ENCODE results near the gene MMP7. TPM values are rescaled to one million over a fixed set of nuclear protein-coding genes. Genes with fewer than 3 reads are reported as not detected.

The MMP7 gene
- total RNA-seq, 1 experiment from 2014 or later: not detected

DNA sequence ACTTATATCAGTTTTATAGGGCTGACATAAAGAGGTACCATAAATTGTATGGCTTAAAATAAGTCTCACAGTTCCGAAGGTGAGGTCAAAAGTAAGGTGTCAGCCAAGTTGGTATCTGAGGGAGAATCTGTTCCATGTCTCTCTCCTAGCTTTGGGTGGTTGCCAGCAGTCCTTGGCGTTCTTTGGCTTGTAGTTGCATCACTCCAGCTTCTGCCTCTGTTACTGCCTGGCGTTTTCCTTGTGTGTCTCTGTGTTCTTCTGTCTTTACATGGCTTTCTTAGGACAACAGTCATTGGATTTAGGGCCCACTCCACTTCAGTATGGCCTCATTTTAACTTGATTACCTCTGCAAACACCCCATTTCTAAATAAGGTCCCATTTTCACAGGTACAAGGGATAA, 16.7 kb downstream of the MMP7 start:
- no peaks in the 10 kb centered on the region for H3K4me1 ChIP-seq (ENCODE audit: insufficient read depth, low read length)
- Mint-ChIP-seq H3K27me3 (ENCODE audit: low read depth) (no peaks in the 10 kb centered on the region), H3K36me3 (ENCODE audit: insufficient read depth in 1 of 3, low read depth in 3 of 3) (no peaks in the 10 kb centered on the region), H3K4me3 (no peak overlapping the region), H3K4me1 (no peaks in the 10 kb centered on the region), H3K27ac (no peak overlapping the region), H3K9me3 (no peaks in the 10 kb centered on the region; a peak in 1 of 5 replicates)
- H2BK5ac ChIP-seq (ENCODE audit: insufficient read length, low read length): no peak overlapping the region
- DNase-seq: no peak
- no peak overlapping the region for H2BK120ac ChIP-seq (ENCODE audit: low read depth, low read length, poor library complexity, severe bottlenecking)
- H3K23me2 ChIP-seq (ENCODE audit: insufficient read length, low read depth, low read length, poor library complexity, severe bottlenecking): no peaks in the 10 kb centered on the region
- no peak overlapping the region for H3K27ac ChIP-seq (ENCODE audit: insufficient read length, low read depth, low read length)
- H4K8ac ChIP-seq (replicated peaks; ENCODE audit: insufficient read length, low read depth, low read length): no peak overlapping the region
- no peaks in the 10 kb centered on the region for H3K79me2 ChIP-seq (ENCODE audit: insufficient read depth, low read length)
- H2AK5ac ChIP-seq (ENCODE audit: insufficient read length, low read length): no peak overlapping the region
- H2BK20ac ChIP-seq (ENCODE audit: low read depth, low read length, poor library complexity, severe bottlenecking): no peak overlapping the region
- no peak overlapping the region for H3T11ph ChIP-seq (ENCODE audit: low read length)
- no peak overlapping the region for H2BK12ac ChIP-seq (ENCODE audit: insufficient read length, low read depth, low read length)
- no peak overlapping the region for H4K5ac ChIP-seq (ENCODE audit: insufficient read length, low read depth, low read length)
- H3K27me3 ChIP-seq (ENCODE audit: insufficient read depth, low read length): no peaks in the 10 kb centered on the region
- no peak overlapping the region for H2AFZ ChIP-seq (ENCODE audit: low read length)
- WGBS (ENCODE audit: extremely low coverage, insufficient read length, low lambda C conversion rate): no CpG with 5 or more reads among the region's 3 CpGs
- no peak overlapping the region for H3K18ac ChIP-seq (ENCODE audit: insufficient read length, low read depth, low read length)
- no peak overlapping the region for H3K9ac ChIP-seq (ENCODE audit: extremely low read depth, insufficient read length, low read length)
- no peak overlapping the region for H4K91ac ChIP-seq (ENCODE audit: insufficient read length, low read depth, low read length)
- no peak overlapping the region for H3K14ac ChIP-seq (ENCODE audit: insufficient read depth, low read length)
- no peak overlapping the region for H3K56ac ChIP-seq (ENCODE audit: insufficient read length, low read depth, low read length)
- no peak overlapping the region for H3K4ac ChIP-seq (ENCODE audit: low read depth, low read length)
- no peak overlapping the region for H2BK15ac ChIP-seq (ENCODE audit: low read depth, low read length)
- H3K23ac ChIP-seq (ENCODE audit: insufficient read length, low read depth, low read length): no peak overlapping the region
- TF ChIP-seq, protein P1, sequence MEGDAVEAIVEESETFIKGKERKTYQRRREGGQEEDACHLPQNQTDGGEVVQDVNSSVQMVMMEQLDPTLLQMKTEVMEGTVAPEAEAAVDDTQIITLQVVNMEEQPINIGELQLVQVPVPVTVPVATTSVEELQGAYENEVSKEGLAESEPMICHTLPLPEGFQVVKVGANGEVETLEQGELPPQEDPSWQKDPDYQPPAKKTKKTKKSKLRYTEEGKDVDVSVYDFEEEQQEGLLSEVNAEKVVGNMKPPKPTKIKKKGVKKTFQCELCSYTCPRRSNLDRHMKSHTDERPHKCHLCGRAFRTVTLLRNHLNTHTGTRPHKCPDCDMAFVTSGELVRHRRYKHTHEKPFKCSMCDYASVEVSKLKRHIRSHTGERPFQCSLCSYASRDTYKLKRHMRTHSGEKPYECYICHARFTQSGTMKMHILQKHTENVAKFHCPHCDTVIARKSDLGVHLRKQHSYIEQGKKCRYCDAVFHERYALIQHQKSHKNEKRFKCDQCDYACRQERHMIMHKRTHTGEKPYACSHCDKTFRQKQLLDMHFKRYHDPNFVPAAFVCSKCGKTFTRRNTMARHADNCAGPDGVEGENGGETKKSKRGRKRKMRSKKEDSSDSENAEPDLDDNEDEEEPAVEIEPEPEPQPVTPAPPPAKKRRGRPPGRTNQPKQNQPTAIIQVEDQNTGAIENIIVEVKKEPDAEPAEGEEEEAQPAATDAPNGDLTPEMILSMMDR (conservative IDR thresholded peaks at IDR 0.05): no peak
- no peak overlapping the region for H3K4me2 ChIP-seq (ENCODE audit: insufficient read depth, insufficient read length, low read length)
- no peaks in the 10 kb centered on the region for H3K79me1 ChIP-seq (ENCODE audit: insufficient read depth, low read depth, low read length, poor library complexity, severe bottlenecking)
- no peaks in the 10 kb centered on the region for H4K20me1 ChIP-seq (ENCODE audit: control insufficient read depth, insufficient read depth, insufficient read length)
- no peaks in the 10 kb centered on the region for H3K9me3 ChIP-seq (ENCODE audit: control insufficient read depth, low read depth, low read length)
